Activated B cell treated with CpG ODN at 0.5 μM for 24 hours (primary cell): ENCODE measurements around the gene POU2AF3. TPM values are rescaled to one million over a fixed set of nuclear protein-coding genes. Genes with fewer than 3 reads are reported as not detected.

ENCODE experiments used
- ATAC-seq: fragments of 200-7000 bp; cut with Tn5 transposase; one replicate; pipeline ENCODE4 v1.10.0; 2021; ENCODE audit warnings: low read depth, mild to moderate bottlenecking, moderate library complexity
- CTCF ChIA-PET: fragments of 350-600 bp; sonication (Branson Sonifier 250); formaldehyde crosslinking; loops from one replicate; lab custom pipeline; 2021; ENCODE audit warnings: antibody characterized with exemption; lab: Charles Lee
- POLR2A ChIA-PET: fragments of 350-600 bp; sonication (Branson Sonifier 250); formaldehyde crosslinking; loops from one replicate; lab custom pipeline; 2021; ENCODE audit warnings: antibody characterized with exemption; lab: Charles Lee
- DNase-seq: peaks from one replicate; pipeline ENCODE4 v3.0.0; 2022
- H3K27ac Mint-ChIP-seq: one replicate; pipeline ENCODE4 v1.8.0; 2020; ENCODE audit warnings: mixed read lengths
- H3K27me3 Mint-ChIP-seq: one replicate; pipeline ENCODE4 v1.8.0; 2021; ENCODE audit warnings: mixed read lengths
- H3K36me3 Mint-ChIP-seq: one replicate; pipeline ENCODE4 v1.8.0; 2021; ENCODE audit warnings: low read depth, mixed read lengths
- H3K4me1 Mint-ChIP-seq: one replicate; pipeline ENCODE4 v1.8.0; 2021; ENCODE audit warnings: mixed read lengths
- H3K4me3 Mint-ChIP-seq: one replicate; pipeline ENCODE4 v1.8.0; 2020; ENCODE audit warnings: mild to moderate bottlenecking, mixed read lengths
- H3K9me3 Mint-ChIP-seq: one replicate; pipeline ENCODE4 v1.8.0; 2020; ENCODE audit warnings: mixed read lengths
- CTCF ChIP-seq: fragments of 200-600 bp; IDR thresholded peaks from one replicate; pipeline ENCODE4 v1.8.0; 2022; ENCODE audit warnings: antibody characterized with exemption, mild to moderate bottlenecking
- intact Hi-C: fragments of 100-400 bp; cut with micrococcal nuclease; formaldehyde crosslinking; loops from one replicate; pipeline ENCODE4 v1.15.1; 2024
- total RNA-seq: library from RNA; stranded (reverse); gene quantifications from 2 replicates; pipeline ENCODE4 v1.2.3, GENCODE V29; 2022

Gene POU2AF3
- total RNA-seq, 1 donor from 2014 or later: 0.82 TPM

GRCh38 chr11:111334532-111335502 is 36.5 kb downstream of the POU2AF3 start:
- TF ChIP-seq CTCF: no peak
- Mint-ChIP-seq H3K27me3 (no peaks in the 10 kb centered on the region), H3K4me3 (no peak overlapping the region), H3K27ac (no peak overlapping the region), H3K4me1 (peaks cover 2% of the 10 kb centered on the region), H3K9me3 (peaks cover 5% of the 10 kb centered on the region), H3K36me3 (peaks cover 30% of the 10 kb centered on the region)
- CTCF ChIA-PET: no interaction called here
- ATAC-seq: no peak
- intact Hi-C loops: loop anchor here (2.0 kb wide), 1 partner anchor 14 kb away; no protein-coding TSS in a partner anchor
- no peak for DNase-seq
- POLR2A ChIA-PET: interaction anchor here (1.2 kb wide), 1 partner anchor 22 kb away, joined by 3 read pairs; no protein-coding TSS in a partner anchor

- H3K27me3 Mint-ChIP-seq: no peaks in the 10 kb centered on the region
- no peaks in the 10 kb centered on the region for H3K4me1 Mint-ChIP-seq
- H3K9me3 Mint-ChIP-seq: peaks cover 5% of the 10 kb centered on the region
- ATAC-seq (no peak), DNase-seq (no peak)
- ChIA-PET POLR2A (no interaction called here), CTCF (no interaction called here)
- peaks cover 33% of the 10 kb centered on the region for H3K36me3 Mint-ChIP-seq
- no peak overlapping the region for H3K4me3 Mint-ChIP-seq
- intact Hi-C loops: loop anchor here (2.0 kb wide), 1 partner anchor 13 kb away; no protein-coding TSS in a partner anchor
- no peak for TF ChIP-seq CTCF
- no peak overlapping the region for H3K27ac Mint-ChIP-seq
Measured at GRCh38 chr11:111335549-111335948, 37.2 kb downstream of the POU2AF3 start.

GRCh38 chr11:111336062-111336461 is 37.7 kb downstream of the POU2AF3 start:
- peaks cover 33% of the 10 kb centered on the region for H3K36me3 Mint-ChIP-seq
- no peaks in the 10 kb centered on the region for H3K27me3 Mint-ChIP-seq
- H3K9me3 Mint-ChIP-seq: peaks cover 5% of the 10 kb centered on the region
- no peak overlapping the region for H3K4me3 Mint-ChIP-seq
- TF ChIP-seq CTCF: no peak
- CTCF ChIA-PET: no interaction called here
- no peak for DNase-seq
- POLR2A ChIA-PET: no interaction called here
- no peak for ATAC-seq
- intact Hi-C loops: no loop called here
- H3K27ac Mint-ChIP-seq: no peak overlapping the region
- H3K4me1 Mint-ChIP-seq: no peaks in the 10 kb centered on the region

GRCh38 chr11:111336582-111337256 is 38.4 kb downstream of the POU2AF3 start:
- Mint-ChIP-seq H3K36me3 (peaks cover 33% of the 10 kb centered on the region), H3K27me3 (no peaks in the 10 kb centered on the region), H3K9me3 (peaks cover 5% of the 10 kb centered on the region), H3K27ac (peak overlapping the region; percentile 27), H3K4me1 (no peaks in the 10 kb centered on the region), H3K4me3 (no peak overlapping the region)
- CTCF ChIA-PET: interaction anchor here (0.9 to 1.2 kb wide), 2 partner anchors 53 to 84 kb away, joined by 3 to 4 read pairs; no protein-coding TSS in a partner anchor
- POLR2A ChIA-PET: no interaction called here
- TF ChIP-seq CTCF: no peak
- no peak for DNase-seq
- ATAC-seq: no peak
- intact Hi-C loops: no loop called here
